HG02840 (cell line): ENCODE measurements around the gene FIGNL1.

Source experiments
- ATAC-seq: cut with Tn5 transposase; IDR thresholded peaks from one replicate; pipeline ENCODE4 v1.9.1; 2021; ENCODE audit warnings: mild to moderate bottlenecking, moderate library complexity, moderate number of reproducible peaks; ENCODE audit not compliant: unreplicated experiment, low FRiP score

Gene FIGNL1

GRCh38 chr7:50400114-50400513, 50.0 kb downstream of the FIGNL1 start:
- ATAC-seq, result no peak

- ATAC-seq, result no peak
These were observed 50.5 kb downstream of the FIGNL1 start for GRCh38 chr7:50399635-50400034.

- ATAC-seq, result no peak
These were observed 50.9 kb downstream of the FIGNL1 start for GRCh38 chr7:50399206-50399605.

- no peak for ATAC-seq
These were observed 52.2 kb downstream of the FIGNL1 start for GRCh38 chr7:50397971-50398324.

GRCh38 chr7:50397320-50397970, 52.7 kb downstream of the FIGNL1 start:
- peak; percentile 50 for ATAC-seq

DNA sequence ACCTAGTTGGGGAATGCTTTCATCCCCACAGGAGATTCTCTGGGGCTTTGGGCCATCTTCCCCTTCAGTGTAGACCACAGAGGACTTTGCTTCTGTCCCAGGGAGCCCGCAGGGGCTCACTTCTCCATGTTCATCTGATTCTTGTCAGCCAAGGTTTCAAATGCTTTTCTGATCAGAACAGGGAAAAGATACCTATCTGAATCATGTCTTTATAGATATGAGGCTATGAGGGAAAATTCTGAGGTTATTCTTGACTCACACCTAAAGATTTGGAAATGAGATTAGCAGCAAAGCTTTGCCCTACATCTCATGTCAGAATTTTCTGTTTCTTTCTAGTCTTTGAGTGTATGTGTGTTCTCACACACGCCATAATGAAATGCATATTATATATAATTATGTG, 53.3 kb downstream of the FIGNL1 start:
- peak; percentile 7 for ATAC-seq

GRCh38 chr7:50394315-50394714, 55.8 kb downstream of the FIGNL1 start:
- no peak for ATAC-seq
